Measurements from ENCODE around the gene PLD4.
"Not testable (repeated sequence)": the region's sequence is repeated elsewhere in the genome, so short reads cannot be mapped to it uniquely, and the experiment has no call there.

DNA sequence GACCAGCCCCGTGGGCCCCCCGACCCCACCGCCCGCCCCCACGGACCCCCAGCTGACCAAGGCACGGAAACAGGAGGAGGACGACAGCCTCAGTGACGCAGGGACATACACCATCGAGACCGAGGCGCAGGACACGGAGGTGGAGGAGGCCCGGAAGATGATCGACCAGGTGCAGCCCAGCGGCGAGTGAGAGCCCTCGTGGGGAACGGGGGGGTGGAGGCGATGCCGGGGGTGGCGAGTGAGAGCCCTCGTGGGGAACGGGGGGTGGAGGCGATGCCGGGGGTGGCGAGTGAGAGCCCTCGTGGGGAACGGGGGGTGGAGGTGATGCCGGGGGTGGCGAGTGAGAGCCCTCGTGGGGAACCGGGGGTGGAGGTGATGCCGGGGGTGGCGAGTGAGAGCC is 40.3 kb upstream of the PLD4 start:
- not testable (repeated sequence) for TF ChIP-seq SIN3A (IDR thresholded peaks at IDR 0.05; ENCODE audit: borderline replicate concordance, insufficient read depth, low read depth, low read length)
- TF ChIP-seq, protein P1, sequence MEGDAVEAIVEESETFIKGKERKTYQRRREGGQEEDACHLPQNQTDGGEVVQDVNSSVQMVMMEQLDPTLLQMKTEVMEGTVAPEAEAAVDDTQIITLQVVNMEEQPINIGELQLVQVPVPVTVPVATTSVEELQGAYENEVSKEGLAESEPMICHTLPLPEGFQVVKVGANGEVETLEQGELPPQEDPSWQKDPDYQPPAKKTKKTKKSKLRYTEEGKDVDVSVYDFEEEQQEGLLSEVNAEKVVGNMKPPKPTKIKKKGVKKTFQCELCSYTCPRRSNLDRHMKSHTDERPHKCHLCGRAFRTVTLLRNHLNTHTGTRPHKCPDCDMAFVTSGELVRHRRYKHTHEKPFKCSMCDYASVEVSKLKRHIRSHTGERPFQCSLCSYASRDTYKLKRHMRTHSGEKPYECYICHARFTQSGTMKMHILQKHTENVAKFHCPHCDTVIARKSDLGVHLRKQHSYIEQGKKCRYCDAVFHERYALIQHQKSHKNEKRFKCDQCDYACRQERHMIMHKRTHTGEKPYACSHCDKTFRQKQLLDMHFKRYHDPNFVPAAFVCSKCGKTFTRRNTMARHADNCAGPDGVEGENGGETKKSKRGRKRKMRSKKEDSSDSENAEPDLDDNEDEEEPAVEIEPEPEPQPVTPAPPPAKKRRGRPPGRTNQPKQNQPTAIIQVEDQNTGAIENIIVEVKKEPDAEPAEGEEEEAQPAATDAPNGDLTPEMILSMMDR (IDR thresholded peaks at IDR 0.05), result not testable (repeated sequence)
